Upper lobe of right lung (tissue), 1 donor: Measurements from ENCODE around the gene HMHB1. TPM values are rescaled to one million over a fixed set of nuclear protein-coding genes. Genes with fewer than 3 reads are reported as not detected.
A peak's percentile ranks its signal among the peaks of the same experiment; 100 is the strongest.

Source experiments
- ATAC-seq: fragments of 200-7000 bp; cut with Tn5 transposase; one replicate; pipeline ENCODE4 v1.9.1; 2020; ENCODE audit warnings: mild to moderate bottlenecking, moderate library complexity
- DNase-seq: peaks from one replicate; pipeline ENCODE4 v3.0.0-alpha.2; 2020
- H3K27ac ChIP-seq: fragments of 200-600 bp; one replicate; pipeline ENCODE4 v1.8.0; 2022
- H3K27me3 ChIP-seq: fragments of 200-600 bp; one replicate; pipeline ENCODE4 v1.8.0; 2022; ENCODE audit warnings: mild to moderate bottlenecking
- H3K36me3 ChIP-seq: fragments of 200-600 bp; one replicate; pipeline ENCODE4 v1.8.0; 2022
- H3K4me1 ChIP-seq: fragments of 200-600 bp; one replicate; pipeline ENCODE4 v1.8.0; 2022
- H3K4me3 ChIP-seq: fragments of 200-600 bp; one replicate; pipeline ENCODE4 v1.8.0; 2022; ENCODE audit warnings: mild to moderate bottlenecking
- H3K9me3 ChIP-seq: fragments of 200-600 bp; one replicate; pipeline ENCODE4 v1.8.0; 2022
- CTCF ChIP-seq: fragments of 200-600 bp; IDR thresholded peaks from one replicate; pipeline ENCODE4 v1.8.0; 2022; ENCODE audit warnings: antibody characterized with exemption
- intact Hi-C: fragments of 100-400 bp; cut with DNase I; formaldehyde crosslinking; loops from one replicate; pipeline ENCODE4 v1.11.0; 2022
- total RNA-seq: library from RNA; stranded (reverse); fragmentation: NEBNext Ultra II Directional; extraction: Animal tissue kit (Norgen Biotek cat#: 25700); gene quantifications from one replicate; pipeline ENCODE4 v1.2.1, GENCODE V29; 2021
- donor health status: DM: no; HTN: yes; CAD: no; lungs with severe emphysema.

The HMHB1 gene
- total RNA-seq, 1 donor from 2014 or later = not detected

DNA sequence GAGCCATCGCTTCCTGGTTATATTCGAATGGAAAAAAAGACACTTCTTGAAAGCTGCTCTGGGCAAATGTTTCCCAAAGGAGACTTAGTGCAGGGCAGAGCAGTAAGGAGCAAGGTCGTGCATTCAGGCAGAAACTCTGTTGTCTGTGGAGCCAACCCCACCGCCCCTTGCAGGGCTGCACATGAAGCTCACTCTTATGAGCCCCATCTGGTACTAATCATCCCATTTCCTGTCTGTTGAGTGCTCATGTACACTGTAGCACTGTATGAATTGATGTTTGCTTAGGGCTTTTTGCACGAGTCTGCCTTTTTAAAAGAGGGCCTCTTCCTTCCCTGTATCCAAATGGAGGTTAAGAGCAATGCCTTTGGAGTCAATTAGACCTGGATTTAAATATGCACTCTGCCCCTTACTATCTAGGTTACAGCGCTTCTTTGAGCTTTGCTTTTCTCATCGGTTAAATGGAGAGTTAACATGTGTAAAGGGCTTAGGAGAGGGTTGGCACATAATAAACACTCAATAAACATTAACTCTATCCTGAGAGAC is 25.4 kb downstream of the HMHB1 start:
- Histone ChIP-seq H3K27me3 (no peaks in the 10 kb centered on the region), H3K4me3 (no peak overlapping the region), H3K4me1 (no peaks in the 10 kb centered on the region), H3K36me3 (no peaks in the 10 kb centered on the region), H3K9me3 (no peaks in the 10 kb centered on the region), H3K27ac (no peak overlapping the region)
- DNase-seq (no peak), ATAC-seq (no peak)
- TF ChIP-seq CTCF = no peak
- intact Hi-C loops = no loop called here

GRCh38 chr5:143841446-143841845 is 29.5 kb downstream of the HMHB1 start:
- Histone ChIP-seq H3K4me1 (no peaks in the 10 kb centered on the region), H3K27me3 (no peaks in the 10 kb centered on the region), H3K9me3 (no peaks in the 10 kb centered on the region), H3K27ac (no peak overlapping the region), H3K36me3 (no peaks in the 10 kb centered on the region), H3K4me3 (no peak overlapping the region)
- intact Hi-C loops = no loop called here
- DNase-seq (no peak), ATAC-seq (no peak)
- TF ChIP-seq CTCF = no peak

DNA sequence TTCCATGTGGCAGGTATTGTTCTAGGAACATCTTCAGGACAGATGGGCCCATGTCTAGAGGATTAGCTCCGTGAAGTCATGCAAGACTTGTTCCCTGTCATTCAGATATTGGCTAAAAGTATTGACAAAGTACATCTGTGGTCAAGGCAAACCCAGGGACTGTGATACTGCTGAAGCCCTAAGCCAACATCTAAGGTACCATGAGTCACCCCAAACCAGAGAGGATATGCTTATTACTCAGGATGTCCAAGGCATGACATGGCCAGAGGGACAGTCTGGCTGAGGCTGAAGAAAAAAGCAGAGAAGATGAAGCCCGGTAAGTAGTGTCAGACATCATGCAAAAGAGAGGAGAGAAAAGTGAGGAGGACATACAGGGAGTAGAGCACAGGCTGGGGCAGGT is 31.0 kb downstream of the HMHB1 start:
- no peaks in the 10 kb centered on the region for H3K4me1 ChIP-seq

GRCh38 chr5:143843461-143843860 is 31.5 kb downstream of the HMHB1 start:
- no peak overlapping the region for H3K27ac ChIP-seq
- DNase-seq = no peak
- no peak for TF ChIP-seq CTCF
- intact Hi-C loops = no loop called here
- H3K36me3 ChIP-seq = no peaks in the 10 kb centered on the region
- H3K4me1 ChIP-seq = no peaks in the 10 kb centered on the region
- H3K27me3 ChIP-seq = no peaks in the 10 kb centered on the region
- H3K9me3 ChIP-seq = no peaks in the 10 kb centered on the region
- no peak for ATAC-seq
- no peak overlapping the region for H3K4me3 ChIP-seq

More for the DNA sequence above, 31.0 kb downstream of the HMHB1 start:
- Histone ChIP-seq H3K4me3 (no peak overlapping the region), H3K9me3 (no peaks in the 10 kb centered on the region), H3K27me3 (no peaks in the 10 kb centered on the region), H3K27ac (no peak overlapping the region), H3K36me3 (no peaks in the 10 kb centered on the region)
- TF ChIP-seq CTCF = no peak
- DNase-seq (no peak), ATAC-seq (no peak)
- intact Hi-C loops = no loop called here

DNA sequence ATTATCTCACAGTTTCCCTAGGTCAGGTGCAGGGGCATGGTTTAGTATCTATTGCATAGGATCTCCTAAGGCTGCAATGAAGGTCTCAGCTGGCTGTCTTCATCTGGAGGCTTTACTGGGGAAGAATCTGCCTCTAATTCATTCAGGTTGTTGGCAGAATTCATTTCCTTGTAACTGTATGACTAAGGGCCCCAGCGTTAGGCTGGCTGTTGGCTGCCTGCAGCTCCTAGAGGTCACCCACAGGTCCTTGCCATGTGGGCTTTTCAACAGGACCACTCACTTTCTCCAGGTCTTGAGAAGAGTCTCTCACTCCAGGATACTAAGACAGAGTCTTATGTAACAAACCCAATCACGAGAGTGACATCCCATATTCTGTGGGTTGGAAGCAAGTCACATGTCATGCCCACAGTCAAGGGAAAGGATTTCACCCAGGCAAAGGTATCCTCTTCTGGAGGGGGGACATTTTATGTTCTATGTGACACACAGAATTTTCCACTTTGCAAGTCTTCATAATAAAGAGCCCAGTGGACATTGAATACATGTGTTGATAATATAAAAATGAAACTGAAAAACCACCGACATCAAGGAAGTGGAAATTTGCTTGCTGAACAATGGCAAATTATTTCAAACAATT is 38.2 kb downstream of the HMHB1 start:
- no peaks in the 10 kb centered on the region for H3K9me3 ChIP-seq
- peak; percentile 47 for ATAC-seq
- intact Hi-C loops = no loop called here

More for the DNA sequence above, 38.2 kb downstream of the HMHB1 start:
- no peaks in the 10 kb centered on the region for H3K4me1 ChIP-seq
- no peak for DNase-seq
- no peaks in the 10 kb centered on the region for H3K36me3 ChIP-seq
- no peak overlapping the region for H3K4me3 ChIP-seq
- no peak overlapping the region for H3K27ac ChIP-seq
- no peaks in the 10 kb centered on the region for H3K27me3 ChIP-seq
- no peak for TF ChIP-seq CTCF
